Measurements from ENCODE around the gene PSMD8. TPM values are rescaled to one million over a fixed set of nuclear protein-coding genes. Genes with fewer than 3 reads are reported as not detected.
A peak's percentile ranks its signal among the peaks of the same experiment; 100 is the strongest.
"Not testable (repeated sequence)": the region's sequence is repeated elsewhere in the genome, so short reads cannot be mapped to it uniquely, and the experiment has no call there.

PSMD8 gene
- total RNA-seq, 2 donors from 2014 or later = 49.4 to 68.7 TPM

GRCh38 chr19:38421856-38422255, 47.5 kb downstream of the PSMD8 start:
- ATAC-seq (no peak), DNase-seq (no peak)
- Histone ChIP-seq H3K4me1 (peaks cover 11% of the 10 kb centered on the region), H3K27me3 (peaks cover 0 to 11% of the 10 kb centered on the region in 2 donors), H3K4me3 (no peak overlapping the region), H3K36me3 (replicated peaks in 1 of 2; ENCODE audit: insufficient read depth in 1 of 2, low read depth in 2 of 2) (no peaks in the 10 kb centered on the region), H3K9me3 (no peaks in the 10 kb centered on the region), H3K27ac (no peak overlapping the region)
- no peak for TF ChIP-seq POLR2A (IDR thresholded peaks at IDR 0.05)
- TF ChIP-seq CTCF (IDR thresholded peaks at IDR 0.05) = no peak
- 68 to 72% methylated on average over 4 to 12 of the region's 14 CpGs for WGBS, 2 donors
- intact Hi-C loops (cut with DNase I) = no loop called here

- H3K36me3 ChIP-seq (replicated peaks in 1 of 2; ENCODE audit: insufficient read depth in 1 of 2, low read depth in 2 of 2) = no peaks in the 10 kb centered on the region
- H3K4me1 ChIP-seq = peaks cover 11% of the 10 kb centered on the region
- no peak for TF ChIP-seq CTCF (IDR thresholded peaks at IDR 0.05)
- TF ChIP-seq POLR2A (IDR thresholded peaks at IDR 0.05) = no peak
- H3K27ac ChIP-seq = no peak overlapping the region
- H3K27me3 ChIP-seq = peaks cover 0 to 9% of the 10 kb centered on the region in 2 donors
- intact Hi-C loops (cut with DNase I) = no loop called here
- WGBS, 2 donors = 73 to 74% methylated on average over 2 to 7 of the region's 7 CpGs
- DNase-seq = no peak
- no peaks in the 10 kb centered on the region for H3K9me3 ChIP-seq
- no peak overlapping the region for H3K4me3 ChIP-seq
- ATAC-seq = no peak
Measured at GRCh38 chr19:38422438-38422837, 48.1 kb downstream of the PSMD8 start.

GRCh38 chr19:38424272-38424671, 49.9 kb downstream of the PSMD8 start:
- no peak for DNase-seq
- Histone ChIP-seq H3K27me3 (peaks cover 0 to 3% of the 10 kb centered on the region in 2 donors), H3K4me3 (no peak overlapping the region), H3K9me3 (no peaks in the 10 kb centered on the region), H3K4me1 (no peaks in the 10 kb centered on the region), H3K36me3 (replicated peaks in 1 of 2; ENCODE audit: insufficient read depth in 1 of 2, low read depth in 2 of 2) (no peaks in the 10 kb centered on the region), H3K27ac (no peak overlapping the region)
- intact Hi-C loops (cut with DNase I) = no loop called here
- no peak for TF ChIP-seq CTCF (IDR thresholded peaks at IDR 0.05)
- no peak for TF ChIP-seq POLR2A (IDR thresholded peaks at IDR 0.05)
- no peak for ATAC-seq
- 54 to 68% methylated on average over 4 to 5 of the region's 5 CpGs for WGBS, 2 donors

- Histone ChIP-seq H3K4me3 (no peak overlapping the region), H3K9me3 (no peaks in the 10 kb centered on the region), H3K4me1 (no peaks in the 10 kb centered on the region), H3K27ac (no peak overlapping the region), H3K36me3 (replicated peaks in 1 of 2; ENCODE audit: insufficient read depth in 1 of 2, low read depth in 2 of 2) (no peaks in the 10 kb centered on the region), H3K27me3 (peaks cover 0 to 3% of the 10 kb centered on the region in 2 donors)
- TF ChIP-seq POLR2A (IDR thresholded peaks at IDR 0.05) = no peak
- no peak for TF ChIP-seq CTCF (IDR thresholded peaks at IDR 0.05)
- ATAC-seq = no peak
- WGBS, 2 donors = 40 to 64% methylated on average over 5 to 7 of the region's 7 CpGs
- DNase-seq = no peak
- intact Hi-C loops (cut with DNase I) = no loop called here
Measured at GRCh38 chr19:38425222-38425809, 50.9 kb downstream of the PSMD8 start.

- H3K27ac ChIP-seq = no peak within 1 kb of the TSS
- no peaks in the 10 kb centered on the region for H3K4me1 ChIP-seq
- ATAC-seq = no peak
- DNase-seq = peak in 1 of 4 donors; percentile 28
- no peaks in the 10 kb centered on the region for H3K9me3 ChIP-seq
- no peak within 1 kb of the TSS for H3K4me3 ChIP-seq
- intact Hi-C loops (cut with DNase I) = no loop called here
- peaks cover 0 to 3% of the 10 kb centered on the region in 2 donors for H3K27me3 ChIP-seq
- WGBS, 2 donors = 23 to 41% methylated on average over 15 to 20 of the region's 20 CpGs
- TF ChIP-seq CTCF (IDR thresholded peaks at IDR 0.05) (no peak), POLR2A (IDR thresholded peaks at IDR 0.05) (no peak)
- H3K36me3 ChIP-seq (replicated peaks in 1 of 2; ENCODE audit: insufficient read depth in 1 of 2, low read depth in 2 of 2) = no peaks in the 10 kb centered on the region
Measured at GRCh38 chr19:38425810-38426466, 51.6 kb downstream of the PSMD8 start, which contains the start of gene RASGRP4. TSS of gene RASGRP4 (minus strand) at chr19:38426219. CDS start at chr19:38426091, 128 bp downstream.

- DNase-seq; H3K36me3 ChIP-seq (replicated peaks in 1 of 2; ENCODE audit: insufficient read depth in 1 of 2, low read depth in 2 of 2); H3K9me3 ChIP-seq; intact Hi-C loops (cut with DNase I); H3K4me3 ChIP-seq; H3K27me3 ChIP-seq; H3K4me1 ChIP-seq; H3K27ac ChIP-seq; ATAC-seq: not testable (repeated sequence)
- 58 to 63% methylated on average over 15 to 17 of the region's 17 CpGs for WGBS, 2 donors
Measured at GRCh38 chr19:38427035-38427677, 52.8 kb downstream of the PSMD8 start.

All from body of pancreas (tissue), 4 donors.